K562 (cell line): ENCODE data around the gene NTPCR. TPM values are rescaled to one million over a fixed set of nuclear protein-coding genes. Genes with fewer than 3 reads are reported as not detected.

Experiments used
- ATAC-seq: fragments of 200-7000 bp; cut with Tn5 transposase; 3 replicates; pipeline ENCODE4 v1.9.1; 2020; ENCODE audit warnings: moderate library complexity
- BruUV-seq: library from RNA; stranded (reverse); fragments of 400-500 nt; replicated peaks from 2 replicates; lab custom pipeline; 2021; lab: Mats Ljungman, UMichigan
- CTCF ChIA-PET: fragments of 300-600 bp; formaldehyde crosslinking; extraction: SDS; loops from one replicate; lab custom pipeline; 2021; ENCODE audit warnings: low intra/inter-chr PET ratio; lab: Yijun Ruan, JAX
- POLR2A ChIA-PET: fragments of 300-600, 350-650 bp; sonication (Branson Sonifier 250); formaldehyde crosslinking; extraction: SDS; loops from one replicate; lab custom pipeline; 2021; ENCODE audit warnings: antibody characterized with exemption, inconsistent platforms; lab: Yijun Ruan, JAX
- DNase-seq, 4 experiments: peaks; one replicate each; pipeline versions ENCODE4 v3.0.0 to v3.0.0-alpha.2; 2011 to 2018; ENCODE audit warnings: low spot score in 3 of 4, mixed read lengths in 3 of 4; ENCODE audit errors: extremely low read depth in 1 of 4
- FAIRE-seq: peaks from 2 replicates; lab custom pipeline; 2011; peaks lifted over from hg19 to GRCh38; lab: Jason Lieb, UNC
- H2AFZ ChIP-seq: 2 replicates; pipeline ENCODE4 v1.6.0; 2011; ENCODE audit warnings: low read depth, low read length, control low read depth, inconsistent platforms
- H3K27ac ChIP-seq: fragments of 200-600 bp; 3 replicates; pipeline ENCODE4 v1.8.0; 2011; ENCODE audit warnings: low read depth, mild to moderate bottlenecking, control low read depth, inconsistent platforms, low read length, moderate library complexity, mixed read lengths; ENCODE audit errors: extremely low read depth
- H3K27me3 ChIP-seq, 2 experiments: fragments of 300-600 bp in 1 of 2; 2 replicates in 1 of 2; 3 replicates in 1 of 2; pipeline versions ENCODE4 v1.6.0 to v1.8.0; 2011; ENCODE audit warnings: inconsistent platforms in 2 of 2, low read length in 2 of 2, mild to moderate bottlenecking in 1 of 2, mixed read lengths in 1 of 2, moderate library complexity in 1 of 2; ENCODE audit not compliant: control insufficient read depth in 2 of 2, insufficient read depth in 2 of 2
- H3K36me3 ChIP-seq: fragments of 300-600 bp; 3 replicates; pipeline ENCODE4 v1.8.0; 2011; ENCODE audit warnings: mild to moderate bottlenecking, low read length, inconsistent platforms; ENCODE audit not compliant: control insufficient read depth, insufficient read depth
- H3K4me1 ChIP-seq, 2 experiments: fragments of 200-600 bp in 1 of 2; replicated peaks in 1 of 2; 2 replicates in 1 of 2; 3 replicates in 1 of 2; pipeline versions ENCODE4 v1.5.1 to v1.8.0; 2011; ENCODE audit warnings: inconsistent platforms in 2 of 2, low read length in 2 of 2, mild to moderate bottlenecking in 1 of 2, mixed read lengths in 1 of 2, moderate library complexity in 1 of 2; ENCODE audit not compliant: control insufficient read depth in 2 of 2, insufficient read depth in 2 of 2
- H3K4me2 ChIP-seq: 2 replicates; pipeline ENCODE4 v1.6.1; 2011; ENCODE audit warnings: low read length, control low read depth, inconsistent platforms, mixed read lengths; ENCODE audit not compliant: insufficient read depth
- H3K4me3 ChIP-seq: fragments of 200-600 bp; sonication (generic), shearing (Covaris generic); 2 replicates; pipeline ENCODE4 v1.5.1; 2016; ENCODE audit warnings: control low read depth, inconsistent platforms
- H3K79me2 ChIP-seq: fragments of 200-600 bp; 3 replicates; pipeline ENCODE4 v1.8.0; 2011; ENCODE audit warnings: low read length, inconsistent platforms; ENCODE audit not compliant: control insufficient read depth, insufficient read depth
- H3K9ac ChIP-seq, 2 experiments: 2 replicates each; pipeline versions ENCODE4 v1.6.0 to v1.6.1; 2011; ENCODE audit warnings: low read depth in 2 of 2, low read length in 2 of 2, control low read depth in 1 of 2, inconsistent platforms in 1 of 2, mild to moderate bottlenecking in 1 of 2, mixed read lengths in 1 of 2; ENCODE audit not compliant: insufficient read depth in 1 of 2
- H3K9me1 ChIP-seq: one replicate; pipeline ENCODE4 v1.6.0; 2011; ENCODE audit warnings: inconsistent platforms, mild to moderate bottlenecking, low read length, moderate library complexity; ENCODE audit not compliant: control insufficient read depth, insufficient read depth
- H3K9me3 ChIP-seq: replicated peaks from 2 replicates; pipeline ENCODE4 v1.5.1; 2011; ENCODE audit warnings: low read depth, low read length, inconsistent platforms; ENCODE audit not compliant: control insufficient read depth, insufficient read depth
- H4K20me1 ChIP-seq: replicated peaks from 2 replicates; pipeline ENCODE4 v1.6.1; 2011; ENCODE audit warnings: low read length, inconsistent platforms, mixed read lengths; ENCODE audit not compliant: control insufficient read depth, insufficient read depth
- CLOCK ChIP-seq: fragments of 250-450 bp; sonication (Bioruptor Pico); IDR thresholded peaks from 2 replicates; pipeline ENCODE4 v1.4.0; 2020; ENCODE audit warnings: mild to moderate bottlenecking, moderate library complexity, borderline replicate concordance
- DIDO1 ChIP-seq: fragments of 450-650 bp; IDR thresholded peaks from 2 replicates; pipeline ENCODE4 v1.6.1; 2016; ENCODE audit warnings: low read depth, missing biosample characterization, missing genetic modification characterization
- GTF2A2 ChIP-seq: IDR thresholded peaks from 2 replicates; pipeline ENCODE4 v1.6.1; 2016; ENCODE audit warnings: mild to moderate bottlenecking, missing genetic modification characterization, missing compliant biosample characterization
- HOXB6 ChIP-seq: fragments of 250-450 bp; sonication (Bioruptor Pico); IDR thresholded peaks from 2 replicates; pipeline ENCODE4 v1.5.1; 2022; ENCODE audit warnings: mild to moderate bottlenecking, borderline replicate concordance
- HSF4 ChIP-seq: fragments of 250-450 bp; sonication (Bioruptor Pico); IDR thresholded peaks from 2 replicates; pipeline ENCODE4 v2.1.2; 2022; ENCODE audit warnings: mild to moderate bottlenecking, moderate library complexity, borderline replicate concordance
- KLF1 ChIP-seq: fragments of 450-650 bp; IDR thresholded peaks from 2 replicates; pipeline ENCODE4 v1.6.1; 2016; ENCODE audit warnings: missing genetic modification characterization, missing compliant biosample characterization
- MAFG ChIP-seq: fragments of 450-650 bp; conservative IDR thresholded peaks from 2 replicates; pipeline ENCODE4 v1.6.1; 2016; ENCODE audit warnings: missing genetic modification characterization, missing compliant biosample characterization
- MAX ChIP-seq: sonication (generic); formaldehyde crosslinking; IDR thresholded peaks from 2 replicates; pipeline ENCODE4 v1.9.0; 2022; ENCODE audit warnings: mild to moderate bottlenecking, missing genetic modification reagents
- MYNN ChIP-seq, 2 experiments: sonication (generic); formaldehyde crosslinking in 1 of 2; IDR thresholded peaks; 2 replicates each; pipeline versions ENCODE4 v1.5.0 to v1.6.1; 2016 to 2020; ENCODE audit warnings: antibody characterized with exemption in 1 of 2, missing genetic modification reagents in 1 of 2
- NFIC ChIP-seq: fragments of 450-650 bp; IDR thresholded peaks from 2 replicates; pipeline ENCODE4 v1.6.1; 2017; ENCODE audit warnings: mild to moderate bottlenecking, inconsistent platforms
- NR2F6 ChIP-seq: fragments of 450-650 bp; formaldehyde crosslinking; IDR thresholded peaks from 2 replicates; pipeline ENCODE4 v1.4.0; 2020; ENCODE audit warnings: mild to moderate bottlenecking
- ZNF134 ChIP-seq: fragments of 250-450 bp; sonication (Bioruptor Pico); conservative IDR thresholded peaks from 2 replicates; pipeline ENCODE4 v1.4.0; 2020
- ZNF239 ChIP-seq: fragments of 250-450 bp; sonication (Bioruptor Pico); IDR thresholded peaks from 2 replicates; pipeline ENCODE4 v1.4.0; 2020; ENCODE audit warnings: mild to moderate bottlenecking
- WGBS: fragments of 100-300 bp; shearing (Covaris generic); methylation state at CpG from one replicate; pipeline ENCODE4 v1.1.6; 2016; ENCODE audit warnings: low coverage, mixed read lengths; ENCODE audit not compliant: insufficient coverage; ENCODE audit errors: missing lambda C conversion rate; 5-methylcytosine and 5-hydroxymethylcytosine counted together
- in situ Hi-C: fragments of 300-500 bp; cut with MboI; formaldehyde crosslinking; loops from 4 replicates; pipeline ENCODE4 v1.15.0; 2018; ENCODE audit warnings: inconsistent platforms, mixed read lengths
- intact Hi-C: fragments of 100-400 bp; cut with micrococcal nuclease; formaldehyde crosslinking; loops from 2 replicates; pipeline ENCODE4 v1.14.2; 2022
- polyA plus RNA-seq, 8 experiments: library from polyadenylated mRNA; depleted of rRNA in 4 of 8; stranded (reverse) in 5 of 8; unstranded in 3 of 8; fragments of >200 nt; fragmentation: Nextera tagmentation in 2 of 8; fragmentation: Illumina TruSeq in 1 of 8; extraction: Ambion mirVana in 2 of 8; extraction: Trizol in 1 of 8; gene quantifications; 2 replicates each; pipeline versions ENCODE4 v1.2.1 to v1.2.3, GENCODE V29; 2011 to 2014; ENCODE audit warnings: inconsistent platforms in 1 of 8, missing spikeins in 1 of 8
- total RNA-seq, 7 experiments: library from RNA; depleted of rRNA in 6 of 7; stranded (reverse); fragments of >200 nt in 6 of 7; fragmentation: Illumina TruSeq in 2 of 7; extraction: Trizol in 2 of 7; gene quantifications; 2 replicates each; pipeline versions ENCODE4 v1.2.1 to v1.2.3, GENCODE V29; 2011 to 2021; ENCODE audit warnings: low replicate concordance in 1 of 7
- TF ChIP-seq, protein P1 (sequence below): fragments of 450-650 bp; formaldehyde crosslinking; IDR thresholded peaks from 2 replicates; pipeline ENCODE4 v1.4.0; 2022; ENCODE audit warnings: mild to moderate bottlenecking, moderate library complexity
- TF ChIP-seq, protein P2 (sequence below): fragments of 450-650 bp; formaldehyde crosslinking; IDR thresholded peaks from 2 replicates; pipeline ENCODE4 v1.4.0; 2020; ENCODE audit warnings: mild to moderate bottlenecking, moderate library complexity
- TF ChIP-seq, protein P3 (sequence below): fragments of 200-400 bp; formaldehyde crosslinking; IDR thresholded peaks from 2 replicates; pipeline ENCODE4 v1.6.1; 2017; ENCODE audit warnings: mild to moderate bottlenecking, low read depth, low read length, moderate library complexity

The NTPCR gene
- total and polyA plus RNA-seq, 9 of the 15 experiments (the other 6 are each of a cell fraction or from before 2014, with no cell fraction given): 19.3 to 105 (median 48.8) TPM

- no peaks in the 10 kb centered on the region; a peak in 1 of 5 replicates for H3K4me1 ChIP-seq
- intact Hi-C loops (no loop called here), in situ Hi-C loops (no loop called here)
- DNase-seq (no peak), FAIRE-seq (no peak), ATAC-seq (no peak)
- H3K9ac ChIP-seq: no peak overlapping the region
- no peaks in the 10 kb centered on the region for H3K36me3 ChIP-seq
- ChIA-PET POLR2A (interaction anchor here (0.7 to 2.0 kb wide), 2 partner anchors 9 to 118 kb away, joined by 3 to 4 read pairs; no protein-coding TSS in a partner anchor), CTCF (no interaction called here)
- no peak overlapping the region for H2AFZ ChIP-seq
- H3K4me2 ChIP-seq: no peak overlapping the region
- H3K79me2 ChIP-seq: no peaks in the 10 kb centered on the region
- WGBS: 1% methylated on average over 3 of the region's 3 CpGs
- no peak overlapping the region for H3K4me3 ChIP-seq
- H3K9me1 ChIP-seq: no peaks in the 10 kb centered on the region
- H4K20me1 ChIP-seq: no peaks in the 10 kb centered on the region
- H3K9me3 ChIP-seq: no peaks in the 10 kb centered on the region
- no TSS peak for BruUV-seq
- H3K27ac ChIP-seq: no peak overlapping the region
- H3K27me3 ChIP-seq: peaks cover 3 to 24% of the 10 kb centered on the region in 2 experiments; a peak in 3 of 5 replicates
- TF ChIP-seq DIDO1 (no peak), GTF2A2 (tag) (no peak), ZNF134 (CRISPR knock-in tag) (no peak), MYNN (IDR thresholded peaks at IDR 0.05) (no peak), MYNN (CRISPR knock-in tag; IDR thresholded peaks at IDR 0.05) (no peak), HSF4 (CRISPR knock-in tag) (no peak), ZNF239 (CRISPR knock-in tag) (no peak), HOXB6 (CRISPR knock-in tag) (no peak), MAX (CRISPR knock-in tag) (no peak), KLF1 (tag) (no peak), NR2F6 (CRISPR knock-in tag) (no peak), CLOCK (CRISPR knock-in tag) (no peak), MAFG (no peak), NFIC (no peak)
- TF ChIP-seq, protein P1, sequence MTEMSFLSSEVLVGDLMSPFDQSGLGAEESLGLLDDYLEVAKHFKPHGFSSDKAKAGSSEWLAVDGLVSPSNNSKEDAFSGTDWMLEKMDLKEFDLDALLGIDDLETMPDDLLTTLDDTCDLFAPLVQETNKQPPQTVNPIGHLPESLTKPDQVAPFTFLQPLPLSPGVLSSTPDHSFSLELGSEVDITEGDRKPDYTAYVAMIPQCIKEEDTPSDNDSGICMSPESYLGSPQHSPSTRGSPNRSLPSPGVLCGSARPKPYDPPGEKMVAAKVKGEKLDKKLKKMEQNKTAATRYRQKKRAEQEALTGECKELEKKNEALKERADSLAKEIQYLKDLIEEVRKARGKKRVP (CRISPR knock-in tag): no peak
- TF ChIP-seq, protein P2, sequence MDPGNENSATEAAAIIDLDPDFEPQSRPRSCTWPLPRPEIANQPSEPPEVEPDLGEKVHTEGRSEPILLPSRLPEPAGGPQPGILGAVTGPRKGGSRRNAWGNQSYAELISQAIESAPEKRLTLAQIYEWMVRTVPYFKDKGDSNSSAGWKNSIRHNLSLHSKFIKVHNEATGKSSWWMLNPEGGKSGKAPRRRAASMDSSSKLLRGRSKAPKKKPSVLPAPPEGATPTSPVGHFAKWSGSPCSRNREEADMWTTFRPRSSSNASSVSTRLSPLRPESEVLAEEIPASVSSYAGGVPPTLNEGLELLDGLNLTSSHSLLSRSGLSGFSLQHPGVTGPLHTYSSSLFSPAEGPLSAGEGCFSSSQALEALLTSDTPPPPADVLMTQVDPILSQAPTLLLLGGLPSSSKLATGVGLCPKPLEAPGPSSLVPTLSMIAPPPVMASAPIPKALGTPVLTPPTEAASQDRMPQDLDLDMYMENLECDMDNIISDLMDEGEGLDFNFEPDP (CRISPR knock-in tag): no peak
- TF ChIP-seq, protein P3, sequence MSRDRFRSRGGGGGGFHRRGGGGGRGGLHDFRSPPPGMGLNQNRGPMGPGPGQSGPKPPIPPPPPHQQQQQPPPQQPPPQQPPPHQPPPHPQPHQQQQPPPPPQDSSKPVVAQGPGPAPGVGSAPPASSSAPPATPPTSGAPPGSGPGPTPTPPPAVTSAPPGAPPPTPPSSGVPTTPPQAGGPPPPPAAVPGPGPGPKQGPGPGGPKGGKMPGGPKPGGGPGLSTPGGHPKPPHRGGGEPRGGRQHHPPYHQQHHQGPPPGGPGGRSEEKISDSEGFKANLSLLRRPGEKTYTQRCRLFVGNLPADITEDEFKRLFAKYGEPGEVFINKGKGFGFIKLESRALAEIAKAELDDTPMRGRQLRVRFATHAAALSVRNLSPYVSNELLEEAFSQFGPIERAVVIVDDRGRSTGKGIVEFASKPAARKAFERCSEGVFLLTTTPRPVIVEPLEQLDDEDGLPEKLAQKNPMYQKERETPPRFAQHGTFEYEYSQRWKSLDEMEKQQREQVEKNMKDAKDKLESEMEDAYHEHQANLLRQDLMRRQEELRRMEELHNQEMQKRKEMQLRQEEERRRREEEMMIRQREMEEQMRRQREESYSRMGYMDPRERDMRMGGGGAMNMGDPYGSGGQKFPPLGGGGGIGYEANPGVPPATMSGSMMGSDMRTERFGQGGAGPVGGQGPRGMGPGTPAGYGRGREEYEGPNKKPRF: no peak
Observed at GRCh38 chr1:233006541-233006973, 56.1 kb downstream of the NTPCR start.
